Cardiac fibroblast (primary cell): Measurements from ENCODE around the gene RPL35.

Experiments used
- DNase-seq, 2 donors: peaks; one replicate each; pipeline versions ENCODE4 v3.0.0 to v3.0.0-alpha.2; 2010; ENCODE audit warnings: low read depth in 2 of 2
- H3K4me3 ChIP-seq, 2 donors: replicated peaks in 1 of 2; 1 replicate in 1 of 2; 2 replicates in 1 of 2; pipeline ENCODE4 v1.5.1; 2011; ENCODE audit warnings: low read depth in 2 of 2, low read length in 2 of 2, mild to moderate bottlenecking in 2 of 2, moderate library complexity in 1 of 2
- TF ChIP-seq, protein P1 (sequence below): IDR thresholded peaks from one replicate; pipeline ENCODE4 v1.5.1; 2011; ENCODE audit warnings: low read depth, mild to moderate bottlenecking, low read length, inconsistent platforms

RPL35 gene

GRCh38 chr9:124861342-124862229 lies at the start of gene RPL35, which contains the start of gene ARPC5L:
Gene RPL35 (minus strand): TSS chr9:124861957. CDS start chr9:124861912, 45 bp downstream.
Gene ARPC5L (plus strand): TSS chr9:124862130. CDS start chr9:124869291, 7,161 bp downstream.
- H3K4me3 ChIP-seq, result peak within 1 kb of the TSS; percentile 80 to 81
- TF ChIP-seq, protein P1, sequence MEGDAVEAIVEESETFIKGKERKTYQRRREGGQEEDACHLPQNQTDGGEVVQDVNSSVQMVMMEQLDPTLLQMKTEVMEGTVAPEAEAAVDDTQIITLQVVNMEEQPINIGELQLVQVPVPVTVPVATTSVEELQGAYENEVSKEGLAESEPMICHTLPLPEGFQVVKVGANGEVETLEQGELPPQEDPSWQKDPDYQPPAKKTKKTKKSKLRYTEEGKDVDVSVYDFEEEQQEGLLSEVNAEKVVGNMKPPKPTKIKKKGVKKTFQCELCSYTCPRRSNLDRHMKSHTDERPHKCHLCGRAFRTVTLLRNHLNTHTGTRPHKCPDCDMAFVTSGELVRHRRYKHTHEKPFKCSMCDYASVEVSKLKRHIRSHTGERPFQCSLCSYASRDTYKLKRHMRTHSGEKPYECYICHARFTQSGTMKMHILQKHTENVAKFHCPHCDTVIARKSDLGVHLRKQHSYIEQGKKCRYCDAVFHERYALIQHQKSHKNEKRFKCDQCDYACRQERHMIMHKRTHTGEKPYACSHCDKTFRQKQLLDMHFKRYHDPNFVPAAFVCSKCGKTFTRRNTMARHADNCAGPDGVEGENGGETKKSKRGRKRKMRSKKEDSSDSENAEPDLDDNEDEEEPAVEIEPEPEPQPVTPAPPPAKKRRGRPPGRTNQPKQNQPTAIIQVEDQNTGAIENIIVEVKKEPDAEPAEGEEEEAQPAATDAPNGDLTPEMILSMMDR, result no peak

DNA sequence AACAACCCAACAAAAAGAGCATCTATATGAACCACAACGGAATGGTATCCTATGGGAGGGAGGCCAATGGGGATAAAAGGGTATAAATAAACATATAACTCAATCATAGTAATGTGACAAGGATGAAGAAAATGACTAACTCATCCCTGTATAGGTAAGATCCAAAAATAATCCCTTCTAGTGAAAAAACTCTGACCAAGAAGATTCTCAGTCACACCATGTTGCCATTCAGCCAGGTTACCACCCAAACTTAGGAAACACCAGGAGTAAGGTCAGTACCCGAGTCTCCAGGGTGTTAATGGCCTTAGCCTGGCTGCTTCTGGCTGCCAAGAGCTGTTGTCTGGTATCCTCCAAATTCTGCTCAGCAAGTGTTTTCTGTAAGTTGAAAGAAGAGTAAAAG lies 46.3 kb upstream of the RPL35 start:
- H3K4me3 ChIP-seq, result no peak overlapping the region
- no peak for DNase-seq
- TF ChIP-seq, protein P1, result no peak

More at GRCh38 chr9:124861342-124862229, at the start of gene RPL35, which contains the start of gene ARPC5L:
- DNase-seq, result peak; percentile 92 to 96

- H3K4me3 ChIP-seq, result no peak overlapping the region
- DNase-seq, result peak; percentile 19 to 24
- TF ChIP-seq, protein P1, result no peak
Measured at GRCh38 chr9:124906966-124907365, 45.2 kb upstream of the RPL35 start.

DNA sequence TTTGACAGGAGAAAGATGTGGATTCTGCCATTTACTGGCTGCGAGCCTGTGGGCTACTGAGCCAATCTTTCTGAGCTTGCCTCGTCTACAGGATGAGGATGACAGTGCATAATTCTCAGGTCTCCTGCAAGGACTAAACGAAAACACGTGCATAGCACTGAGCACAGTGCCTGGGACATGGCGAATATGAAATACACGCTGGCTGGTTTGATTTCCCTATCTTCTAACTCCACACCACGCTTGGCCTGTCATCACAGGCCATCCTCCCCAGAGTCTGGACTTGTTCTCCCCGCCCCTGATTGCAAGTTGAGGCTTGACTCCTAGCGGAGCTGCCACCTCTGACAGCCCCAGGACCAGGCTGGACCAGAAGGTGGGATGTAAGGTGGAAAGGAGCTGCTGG lies 38.1 kb upstream of the RPL35 start:
- TF ChIP-seq, protein P1, result no peak
- no peak for DNase-seq
- H3K4me3 ChIP-seq, result no peak overlapping the region

GRCh38 chr9:124897570-124898460 lies 36.1 kb upstream of the RPL35 start:
- no peak for DNase-seq
- TF ChIP-seq, protein P1, result no peak
- no peak overlapping the region for H3K4me3 ChIP-seq

DNA sequence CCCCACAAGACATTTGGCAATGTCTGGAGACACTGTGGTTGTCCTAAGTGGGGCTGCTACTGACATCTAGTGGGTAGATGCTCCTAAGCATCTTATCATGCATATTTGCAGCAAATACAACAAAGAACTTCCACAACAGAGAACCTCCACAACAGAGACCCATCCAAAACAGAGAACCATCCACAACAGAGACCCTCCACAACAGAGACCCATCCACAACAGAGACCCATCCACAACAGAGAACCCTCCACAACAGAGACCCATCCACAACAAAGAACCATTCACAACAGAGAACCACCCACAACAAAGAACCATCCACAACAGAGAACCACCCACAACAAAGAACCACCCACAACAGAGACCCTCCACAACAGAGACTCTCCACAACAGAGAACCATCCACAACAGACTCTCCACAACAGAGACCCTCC lies 33.0 kb upstream of the RPL35 start:
- H3K4me3 ChIP-seq, result no peak overlapping the region
- DNase-seq, result peak; percentile 72 to 73
- TF ChIP-seq, protein P1, result peak; percentile 67
